ENCODE measurements around the gene VRK2. TPM values are rescaled to one million over a fixed set of nuclear protein-coding genes. Genes with fewer than 3 reads are reported as not detected.
"Not testable (repeated sequence)": the region's sequence is repeated elsewhere in the genome, so short reads cannot be mapped to it uniquely, and the experiment has no call there.

VRK2 gene
- total RNA-seq, 2 experiments from 2014 or later: 26.0 to 32.8 TPM

- no peak for DNase-seq
- ChIA-PET CTCF (no interaction called here), POLR2A (no interaction called here)
- H3K4me3 Mint-ChIP-seq: no peak overlapping the region
- no peaks in the 10 kb centered on the region for H3K9me3 Mint-ChIP-seq
- peaks cover 24% of the 10 kb centered on the region for H3K36me3 Mint-ChIP-seq (ENCODE audit: low read depth)
- no peaks in the 10 kb centered on the region for H3K27me3 Mint-ChIP-seq
- H3K4me1 Mint-ChIP-seq: no peaks in the 10 kb centered on the region
- no peak overlapping the region for H3K27ac Mint-ChIP-seq
These were observed 117.3 kb downstream of the VRK2 start for GRCh38 chr2:58163913-58164312.

DNA sequence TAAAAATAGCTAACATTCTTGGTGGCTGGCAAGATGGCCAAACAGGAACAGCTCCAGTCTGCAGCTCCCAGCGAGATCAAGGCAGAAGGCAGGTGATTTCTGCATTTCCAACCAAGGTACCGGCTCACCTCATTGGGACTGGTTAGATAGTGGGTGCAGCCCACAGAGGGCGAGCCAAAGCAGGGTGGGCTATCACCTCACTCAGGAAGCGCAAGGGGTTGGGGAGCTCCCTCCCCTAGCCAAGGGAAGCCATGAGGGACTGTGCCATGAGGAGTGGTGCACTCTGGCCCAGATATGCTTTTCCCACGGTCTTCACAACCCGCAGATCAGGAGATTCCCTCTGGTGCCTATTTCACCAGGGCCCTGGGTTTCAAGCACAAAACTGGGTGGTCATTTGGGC, 121.5 kb downstream of the VRK2 start:
- H3K27me3 Mint-ChIP-seq, H3K4me1 Mint-ChIP-seq, CTCF ChIA-PET, H3K27ac Mint-ChIP-seq, DNase-seq, POLR2A ChIA-PET, H3K4me3 Mint-ChIP-seq: not testable (repeated sequence)
- H3K36me3 Mint-ChIP-seq (ENCODE audit: low read depth): peaks cover 30% of the 10 kb centered on the region
- peaks cover 13% of the 10 kb centered on the region for H3K9me3 Mint-ChIP-seq

DNA sequence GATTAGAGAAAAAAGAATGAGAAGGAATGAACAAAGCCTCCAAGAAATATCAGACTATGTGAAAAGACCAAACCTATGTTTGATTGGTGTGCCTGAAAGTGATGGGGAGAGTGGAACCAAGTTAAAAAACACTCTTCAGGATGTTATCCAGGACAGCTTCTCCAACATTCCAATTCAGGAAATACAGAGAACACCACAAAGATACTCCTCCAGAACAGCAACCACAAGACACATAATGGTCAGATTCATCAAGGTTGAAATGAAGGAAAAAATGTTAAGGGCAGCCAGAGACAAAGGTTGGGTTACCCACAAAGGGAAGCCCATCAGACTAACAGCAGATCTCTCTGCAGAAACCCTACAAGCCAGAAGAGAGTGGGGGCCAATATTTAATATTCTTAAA, 123.2 kb downstream of the VRK2 start:
- Mint-ChIP-seq H3K36me3 (ENCODE audit: low read depth) (peaks cover 41% of the 10 kb centered on the region), H3K9me3 (peaks cover 17% of the 10 kb centered on the region)
- H3K4me1 Mint-ChIP-seq, H3K27me3 Mint-ChIP-seq, POLR2A ChIA-PET, DNase-seq, H3K27ac Mint-ChIP-seq, H3K4me3 Mint-ChIP-seq: not testable (repeated sequence)
- CTCF ChIA-PET: interaction anchor here (1.6 kb wide), 1 partner anchor 10 kb away, joined by 3 read pairs; no protein-coding TSS in a partner anchor

DNA sequence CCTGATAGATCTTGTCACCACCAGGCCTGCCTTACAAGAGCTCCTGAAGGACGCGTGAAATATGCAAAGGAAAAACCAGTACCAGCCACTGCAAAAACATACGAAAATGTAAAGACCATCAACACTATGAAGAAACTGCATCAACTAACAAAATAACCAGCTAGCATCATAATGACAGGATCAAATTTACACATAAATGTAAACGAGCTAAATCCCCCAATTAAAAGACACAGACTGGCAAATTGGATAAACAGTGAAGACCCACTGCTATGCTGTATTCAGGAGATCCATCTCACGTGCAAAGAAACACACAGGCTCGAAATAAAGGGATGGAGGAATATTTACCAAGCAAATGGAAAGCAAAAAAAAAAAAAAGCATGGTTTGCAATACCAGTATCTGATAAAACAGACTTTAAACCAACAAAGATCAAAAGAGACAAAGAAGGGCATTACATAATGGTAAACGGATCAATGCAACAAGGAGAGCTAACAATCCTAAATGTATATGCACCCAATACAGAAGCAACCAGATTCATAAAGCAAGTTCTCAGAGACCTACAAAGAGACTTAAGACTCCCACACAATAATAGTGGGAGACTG, 123.8 kb downstream of the VRK2 start:
- DNase-seq, H3K4me1 Mint-ChIP-seq, H3K27ac Mint-ChIP-seq, H3K4me3 Mint-ChIP-seq, H3K27me3 Mint-ChIP-seq, POLR2A ChIA-PET: not testable (repeated sequence)
- H3K36me3 Mint-ChIP-seq (ENCODE audit: low read depth): peaks cover 41% of the 10 kb centered on the region
- CTCF ChIA-PET: interaction anchor here (0.6 to 1.6 kb wide), 3 partner anchors 9 to 354 kb away, joined by 3 read pairs; no protein-coding TSS in a partner anchor
- peaks cover 17% of the 10 kb centered on the region for H3K9me3 Mint-ChIP-seq

DNA sequence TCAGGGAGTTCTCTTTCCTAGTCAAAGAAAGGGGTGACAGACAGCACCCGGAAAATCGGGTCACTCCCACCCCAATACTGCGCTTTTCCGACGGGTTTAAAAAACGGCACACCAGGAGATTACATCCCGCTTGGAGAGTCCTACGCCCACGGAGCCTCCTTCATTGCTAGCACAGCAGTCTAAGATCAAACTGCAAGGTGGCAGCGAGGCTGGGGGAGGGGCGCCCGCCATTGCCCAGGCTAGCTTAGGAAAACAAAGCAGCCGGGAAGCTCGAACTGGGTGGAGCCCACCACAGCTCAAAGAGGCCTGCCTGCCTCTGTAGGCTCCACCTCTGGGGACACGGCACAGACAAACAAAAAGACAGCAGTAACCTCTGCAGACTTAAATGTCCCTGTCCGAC, 125.2 kb downstream of the VRK2 start:
- H3K27me3 Mint-ChIP-seq, DNase-seq, POLR2A ChIA-PET, H3K4me3 Mint-ChIP-seq, H3K27ac Mint-ChIP-seq, H3K4me1 Mint-ChIP-seq: not testable (repeated sequence)
- H3K9me3 Mint-ChIP-seq: peaks cover 17% of the 10 kb centered on the region
- CTCF ChIA-PET: interaction anchor here (1.0 kb wide), 1 partner anchor 13 kb away, joined by 3 read pairs; no protein-coding TSS in a partner anchor
- peaks cover 41% of the 10 kb centered on the region for H3K36me3 Mint-ChIP-seq (ENCODE audit: low read depth)

DNA sequence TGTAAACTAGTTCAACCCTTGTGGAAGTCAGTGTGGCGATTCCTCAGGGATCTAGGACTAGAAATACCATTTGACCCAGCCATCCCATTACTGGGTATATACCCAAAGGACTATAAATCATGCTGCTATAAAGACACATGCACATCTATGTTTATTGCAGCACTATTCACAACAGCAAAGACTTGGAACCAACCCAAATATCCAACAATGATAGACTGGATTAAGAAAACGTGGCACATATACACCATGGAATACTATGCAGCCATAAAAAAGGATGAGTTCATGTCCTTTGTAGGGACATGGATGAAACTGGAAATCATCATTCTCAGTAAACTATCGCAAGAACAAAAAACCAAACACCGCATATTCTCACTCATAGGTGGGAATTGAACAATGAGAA, 130.6 kb downstream of the VRK2 start:
- Mint-ChIP-seq H3K9me3 (peaks cover 14% of the 10 kb centered on the region), H3K36me3 (ENCODE audit: low read depth) (peaks cover 27% of the 10 kb centered on the region)
- H3K27me3 Mint-ChIP-seq, H3K4me3 Mint-ChIP-seq, CTCF ChIA-PET, POLR2A ChIA-PET, H3K4me1 Mint-ChIP-seq, DNase-seq, H3K27ac Mint-ChIP-seq: not testable (repeated sequence)

GRCh38 chr2:58180175-58180574, 133.6 kb downstream of the VRK2 start:
- POLR2A ChIA-PET, H3K9me3 Mint-ChIP-seq, H3K27ac Mint-ChIP-seq, H3K4me1 Mint-ChIP-seq, H3K4me3 Mint-ChIP-seq, H3K27me3 Mint-ChIP-seq, DNase-seq: not testable (repeated sequence)
- CTCF ChIA-PET: interaction anchor here (1.3 kb wide), 1 partner anchor 10 kb away, joined by 3 read pairs; no protein-coding TSS in a partner anchor
- peaks cover 11% of the 10 kb centered on the region for H3K36me3 Mint-ChIP-seq (ENCODE audit: low read depth)

GRCh38 chr2:58180635-58181034, 134.0 kb downstream of the VRK2 start:
- H3K36me3 Mint-ChIP-seq (ENCODE audit: low read depth): peaks cover 11% of the 10 kb centered on the region
- no peaks in the 10 kb centered on the region for H3K27me3 Mint-ChIP-seq
- H3K4me3 Mint-ChIP-seq: no peak overlapping the region
- no peak overlapping the region for H3K27ac Mint-ChIP-seq
- ChIA-PET POLR2A (no interaction called here), CTCF (no interaction called here)
- DNase-seq: no peak
- peaks cover 9% of the 10 kb centered on the region for H3K9me3 Mint-ChIP-seq
- no peaks in the 10 kb centered on the region for H3K4me1 Mint-ChIP-seq

DNA sequence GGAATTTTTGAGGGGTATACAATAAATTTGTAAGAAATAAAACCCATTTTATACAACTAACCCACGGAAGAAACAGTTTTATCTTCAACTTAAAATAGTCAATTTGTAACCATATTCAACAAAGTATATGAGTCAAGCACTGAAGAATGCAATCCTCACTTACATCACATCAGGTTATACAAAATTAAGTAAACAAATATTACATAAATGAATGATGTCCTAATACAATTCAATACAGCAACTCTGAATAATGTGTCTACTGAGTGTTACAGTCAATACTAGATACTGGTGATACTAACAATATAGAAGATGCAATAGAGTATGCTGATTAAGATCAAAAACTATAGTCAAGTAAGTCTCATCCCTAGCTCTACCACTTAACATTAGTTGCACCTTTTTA, 135.9 kb downstream of the VRK2 start:
- CTCF ChIA-PET: no interaction called here
- H3K27ac Mint-ChIP-seq: no peak overlapping the region
- H3K4me3 Mint-ChIP-seq: no peak overlapping the region
- peaks cover 14% of the 10 kb centered on the region for H3K36me3 Mint-ChIP-seq (ENCODE audit: low read depth)
- DNase-seq: no peak
- H3K4me1 Mint-ChIP-seq: no peaks in the 10 kb centered on the region
- POLR2A ChIA-PET: no interaction called here
- H3K9me3 Mint-ChIP-seq: peaks cover 9% of the 10 kb centered on the region
- H3K27me3 Mint-ChIP-seq: no peaks in the 10 kb centered on the region

GRCh38 chr2:58186501-58186900, 139.9 kb downstream of the VRK2 start:
- H3K4me3 Mint-ChIP-seq: no peak overlapping the region
- ChIA-PET POLR2A (no interaction called here), CTCF (no interaction called here)
- no peaks in the 10 kb centered on the region for H3K9me3 Mint-ChIP-seq
- H3K27me3 Mint-ChIP-seq: no peaks in the 10 kb centered on the region
- no peaks in the 10 kb centered on the region for H3K4me1 Mint-ChIP-seq
- H3K36me3 Mint-ChIP-seq (ENCODE audit: low read depth): peaks cover 6% of the 10 kb centered on the region
- DNase-seq: no peak
- H3K27ac Mint-ChIP-seq: no peak overlapping the region

DNA sequence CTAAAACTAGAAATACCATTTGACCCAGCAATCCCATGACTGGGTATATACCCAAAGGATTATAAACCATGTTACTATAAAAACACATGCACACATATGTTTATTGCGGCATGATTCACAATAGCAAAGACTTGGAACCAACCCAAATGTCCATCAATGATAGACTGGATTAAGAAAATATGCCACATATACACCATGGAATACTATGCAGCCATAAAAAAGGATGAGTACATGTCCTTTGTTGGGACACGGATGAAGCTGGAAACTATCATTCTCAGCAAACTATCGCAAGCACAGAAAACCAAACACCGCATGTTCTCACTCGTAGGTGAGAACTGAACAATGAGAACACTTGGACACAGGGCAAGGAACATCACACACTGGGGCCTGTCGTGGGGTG, 140.4 kb downstream of the VRK2 start:
- H3K27ac Mint-ChIP-seq; H3K4me3 Mint-ChIP-seq; POLR2A ChIA-PET; H3K27me3 Mint-ChIP-seq; DNase-seq; H3K4me1 Mint-ChIP-seq; H3K36me3 Mint-ChIP-seq (ENCODE audit: low read depth); H3K9me3 Mint-ChIP-seq; CTCF ChIA-PET: not testable (repeated sequence)

- Mint-ChIP-seq H3K4me1 (no peaks in the 10 kb centered on the region), H3K27ac (no peak overlapping the region), H3K4me3 (no peak overlapping the region), H3K9me3 (no peaks in the 10 kb centered on the region), H3K27me3 (no peaks in the 10 kb centered on the region), H3K36me3 (ENCODE audit: low read depth) (peaks cover 2% of the 10 kb centered on the region)
- CTCF ChIA-PET: no interaction called here
- POLR2A ChIA-PET: no interaction called here
- DNase-seq: no peak
These were observed 147.9 kb downstream of the VRK2 start for GRCh38 chr2:58194458-58194857.

DNA sequence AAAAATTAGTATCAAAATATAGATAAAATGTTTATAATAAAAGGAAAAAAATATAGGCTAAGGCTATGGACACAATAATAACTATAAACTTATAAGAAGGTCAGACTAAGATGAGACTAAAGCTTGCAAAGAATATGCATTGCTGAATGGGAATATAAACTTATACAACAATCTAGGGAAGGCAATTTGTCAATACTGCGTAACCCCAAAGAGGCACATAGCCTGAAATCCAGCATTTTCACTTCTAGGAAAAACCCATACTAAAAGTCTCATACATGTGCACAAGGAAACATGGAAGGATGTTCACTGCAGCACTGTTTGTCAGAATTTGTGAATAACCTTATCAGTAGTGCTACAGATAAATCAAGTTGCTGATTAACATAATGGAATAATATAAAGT, 149.1 kb downstream of the VRK2 start:
- no peak overlapping the region for H3K27ac Mint-ChIP-seq
- no peaks in the 10 kb centered on the region for H3K4me1 Mint-ChIP-seq
- no peak overlapping the region for H3K4me3 Mint-ChIP-seq
- H3K9me3 Mint-ChIP-seq: no peaks in the 10 kb centered on the region
- peaks cover 2% of the 10 kb centered on the region for H3K36me3 Mint-ChIP-seq (ENCODE audit: low read depth)
- ChIA-PET POLR2A (no interaction called here), CTCF (no interaction called here)
- H3K27me3 Mint-ChIP-seq: no peaks in the 10 kb centered on the region
- DNase-seq: no peak

DNA sequence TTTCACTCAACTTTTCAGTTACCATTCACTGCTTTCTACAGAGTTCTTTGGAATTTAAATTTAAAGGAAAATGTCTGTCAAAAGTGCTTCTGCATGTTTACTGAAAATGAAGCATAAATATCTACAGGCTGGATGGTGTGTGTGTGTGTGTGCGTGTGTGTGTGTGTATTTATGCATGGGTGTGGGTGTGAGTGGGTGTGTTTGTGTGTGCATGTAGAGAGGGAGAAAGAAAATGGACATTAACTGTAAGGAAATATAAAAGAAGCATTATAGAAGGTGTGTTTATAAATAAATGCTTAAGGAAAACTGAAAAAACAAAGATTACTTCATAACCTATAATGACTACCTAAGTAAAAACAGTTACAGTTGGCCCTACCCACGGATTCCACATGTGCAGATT, 151.3 kb downstream of the VRK2 start:
- Mint-ChIP-seq H3K27ac (no peak overlapping the region), H3K4me1 (no peaks in the 10 kb centered on the region), H3K36me3 (ENCODE audit: low read depth) (peaks cover 2% of the 10 kb centered on the region), H3K4me3 (no peak overlapping the region), H3K9me3 (no peaks in the 10 kb centered on the region), H3K27me3 (no peaks in the 10 kb centered on the region)
- CTCF ChIA-PET: no interaction called here
- POLR2A ChIA-PET: no interaction called here
- no peak for DNase-seq

All from activated CD4-positive, alpha-beta T cell treated with anti-CD3 and anti-CD28 coated beads, Interleukin-2, amount 10 ng/mL, durations not matched to agents 7 days and 5 days (primary cell).